ENCODE measurements around the gene EEF1A1. TPM values are rescaled to one million over a fixed set of nuclear protein-coding genes. Genes with fewer than 3 reads are reported as not detected.
"Not testable (repeated sequence)": the region's sequence is repeated elsewhere in the genome, so short reads cannot be mapped to it uniquely, and the experiment has no call there.

Gene EEF1A1
- polyA plus RNA-seq, 4 donors: 18,197 to 22,410 (median 21,331) TPM

GRCh38 chr6:73508776-73509175, 12.1 kb downstream of the EEF1A1 start:
- DNase-seq (ENCODE audit: low read depth in 4 of 4, low spot score in 3 of 4): no peak

GRCh38 chr6:73506246-73506645, 14.6 kb downstream of the EEF1A1 start:
- DNase-seq (ENCODE audit: low read depth in 4 of 4, low spot score in 3 of 4): no peak

DNA sequence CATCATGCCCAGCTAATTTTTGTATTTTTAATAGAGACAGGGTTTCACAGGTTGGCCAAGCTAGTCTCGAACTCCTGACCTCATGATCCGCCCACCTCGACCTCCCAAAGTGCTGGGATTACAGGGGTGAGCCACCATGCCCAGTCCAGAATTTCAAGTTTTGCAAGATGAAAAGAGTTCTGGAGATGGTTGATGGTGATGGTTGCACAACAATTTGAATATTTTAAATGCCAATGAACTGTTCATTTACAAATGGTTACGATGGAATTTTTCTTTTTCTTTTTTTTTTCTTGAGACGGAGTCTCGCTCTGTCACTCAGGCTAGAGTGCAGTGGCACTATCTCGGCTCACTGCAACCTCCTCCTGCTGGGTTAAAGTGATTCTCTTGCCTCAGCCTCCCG, 15.1 kb downstream of the EEF1A1 start:
- DNase-seq (ENCODE audit: low read depth in 4 of 4, low spot score in 3 of 4): not testable (repeated sequence)

DNA sequence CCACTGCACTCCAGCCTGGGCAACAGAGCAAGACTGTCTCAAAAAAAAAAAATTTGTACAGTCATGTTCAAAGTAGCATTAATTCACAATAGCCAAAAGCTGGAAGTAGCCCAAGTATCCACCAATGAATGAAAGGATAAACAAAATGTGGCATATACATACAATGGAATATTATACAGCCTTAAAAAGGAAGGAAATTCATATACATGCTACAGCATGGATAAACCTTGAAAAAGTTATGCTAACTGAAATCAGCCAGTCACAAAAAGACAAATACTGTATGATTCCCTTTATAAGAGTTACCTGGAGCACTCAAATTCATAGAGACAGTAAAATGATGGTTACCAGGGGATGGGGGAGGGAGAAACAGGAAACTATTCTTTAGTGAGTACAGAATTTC, 15.7 kb downstream of the EEF1A1 start:
- no peak for DNase-seq (ENCODE audit: low read depth in 4 of 4, low spot score in 3 of 4)

- DNase-seq (ENCODE audit: low read depth in 4 of 4, low spot score in 3 of 4): no peak
Measured at GRCh38 chr6:73504160-73504559, 16.7 kb downstream of the EEF1A1 start.

- no peak for DNase-seq (ENCODE audit: low read depth in 4 of 4, low spot score in 3 of 4)
Measured at GRCh38 chr6:73503027-73503772, 17.6 kb downstream of the EEF1A1 start.

- no peak for DNase-seq (ENCODE audit: low read depth in 4 of 4, low spot score in 3 of 4)
Measured at GRCh38 chr6:73497915-73498314, 22.9 kb downstream of the EEF1A1 start.

- DNase-seq (ENCODE audit: low read depth in 4 of 4, low spot score in 3 of 4): no peak
Measured at GRCh38 chr6:73491377-73491776, 29.5 kb downstream of the EEF1A1 start.

- DNase-seq (ENCODE audit: low read depth in 4 of 4, low spot score in 3 of 4): no peak
Measured at GRCh38 chr6:73487473-73487872, 33.4 kb downstream of the EEF1A1 start.

- no peak for DNase-seq (ENCODE audit: low read depth in 4 of 4, low spot score in 3 of 4)
Measured at GRCh38 chr6:73484438-73484837, 36.4 kb downstream of the EEF1A1 start.

GRCh38 chr6:73481969-73482368, 38.9 kb downstream of the EEF1A1 start:
- no peak for DNase-seq (ENCODE audit: low read depth in 4 of 4, low spot score in 3 of 4)

- DNase-seq (ENCODE audit: low read depth in 4 of 4, low spot score in 3 of 4): no peak
Measured at GRCh38 chr6:73477407-73477806, 43.4 kb downstream of the EEF1A1 start.

GRCh38 chr6:73476723-73477122, 44.1 kb downstream of the EEF1A1 start:
- no peak for DNase-seq (ENCODE audit: low read depth in 4 of 4, low spot score in 3 of 4)

GRCh38 chr6:73471686-73472290, 49.0 kb downstream of the EEF1A1 start:
- DNase-seq (ENCODE audit: low read depth in 4 of 4, low spot score in 3 of 4): no peak

Other genes starting within 250 kb of the EEF1A1 start
- gene DPPA5, start 166.8 kb downstream of the EEF1A1 start, polyA plus RNA-seq (ENCODE audit: insufficient read length in 4 of 4): not detected
- gene KHDC3L, start 158.4 kb downstream of the EEF1A1 start, polyA plus RNA-seq (ENCODE audit: insufficient read length in 4 of 4): under 1 TPM in 1 of 4 donors, not detected in 3; 0.15 TPM
- not detected for gene OOEP, start 151.1 kb downstream of the EEF1A1 start, polyA plus RNA-seq (ENCODE audit: insufficient read length in 4 of 4)
- 1 to 10 TPM in 1 of 4 donors, under 1 TPM in 3; 0.74 to 1.2 (median 0.85) TPM for gene DDX43, start 126.2 kb downstream of the EEF1A1 start, polyA plus RNA-seq (ENCODE audit: insufficient read length in 4 of 4)
- gene CGAS, start 68.7 kb downstream of the EEF1A1 start, polyA plus RNA-seq (ENCODE audit: insufficient read length in 4 of 4): 1 to 10 TPM; 2.8 to 4.8 (median 3.7) TPM
- 10 to 100 TPM; 22.5 to 35.1 (median 32.7) TPM for gene MTO1, start 59.3 kb downstream of the EEF1A1 start, polyA plus RNA-seq (ENCODE audit: insufficient read length in 4 of 4)
- 10 to 100 TPM; 17.6 to 28.3 (median 19.9) TPM for gene SLC17A5, start 133.0 kb upstream of the EEF1A1 start, polyA plus RNA-seq (ENCODE audit: insufficient read length in 4 of 4)
- gene CD109, start 175.2 kb upstream of the EEF1A1 start, polyA plus RNA-seq (ENCODE audit: insufficient read length in 4 of 4): 10 to 100 TPM; 11.8 to 32.7 (median 14.3) TPM